HG02678 (cell line): ENCODE measurements around the gene MUS81.
"Not testable (repeated sequence)": the region's sequence is repeated elsewhere in the genome, so short reads cannot be mapped to it uniquely, and the experiment has no call there.

Source experiments
- ATAC-seq: cut with Tn5 transposase; IDR thresholded peaks from one replicate; pipeline ENCODE4 v1.9.1; 2021; ENCODE audit warnings: mild to moderate bottlenecking, moderate library complexity; ENCODE audit not compliant: unreplicated experiment

MUS81 gene

GRCh38 chr11:65860278-65861164 is at the start of gene MUS81:
TSS of gene MUS81 (plus strand) at chr11:65860433. CDS start at chr11:65860754, 321 bp downstream.
- peak; percentile 26 for ATAC-seq

GRCh38 chr11:65811764-65812475 is 48.3 kb upstream of the MUS81 start:
- no peak for ATAC-seq

DNA sequence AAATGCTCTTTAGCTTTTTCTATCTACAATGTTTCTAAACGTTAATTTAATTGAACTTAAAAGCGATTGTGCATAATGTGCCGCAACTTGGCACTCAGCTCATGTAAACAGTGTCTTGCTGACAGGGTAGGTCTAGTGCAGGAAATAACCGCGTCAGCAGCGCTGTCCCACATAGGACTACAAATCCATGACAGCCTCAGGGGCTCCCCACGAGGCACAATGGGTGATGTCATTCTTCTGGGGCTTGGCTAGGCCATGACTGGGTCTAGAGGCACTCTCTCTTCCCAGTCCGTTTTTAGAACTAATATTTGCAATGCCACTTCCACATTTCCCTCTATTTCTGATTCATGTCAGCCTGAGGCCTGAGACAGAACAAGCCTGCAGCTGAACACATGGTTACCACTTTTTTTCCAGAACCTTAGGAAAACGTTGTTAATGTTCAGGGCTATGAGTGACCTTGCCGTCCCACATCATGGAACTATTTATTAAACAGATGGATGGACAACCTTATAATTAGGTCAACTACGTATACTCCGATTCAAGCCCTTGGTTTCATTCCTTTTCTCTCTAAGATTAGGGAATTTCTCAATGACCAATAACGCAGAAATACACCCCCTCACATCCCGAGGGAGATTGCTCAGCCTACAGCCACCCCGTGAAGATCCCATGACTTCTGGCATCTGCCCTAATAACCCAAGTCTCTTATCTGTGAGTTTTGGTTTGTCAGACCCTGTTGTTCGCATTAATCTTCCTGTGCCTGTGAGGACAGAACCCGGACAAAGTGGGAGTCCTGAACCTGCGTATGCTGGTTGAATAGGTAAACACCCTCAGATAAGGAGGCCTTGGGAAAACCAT is 45.9 kb upstream of the MUS81 start:
- no peak for ATAC-seq

- ATAC-seq, result no peak
Observed at GRCh38 chr11:65814986-65815565, 45.2 kb upstream of the MUS81 start.

DNA sequence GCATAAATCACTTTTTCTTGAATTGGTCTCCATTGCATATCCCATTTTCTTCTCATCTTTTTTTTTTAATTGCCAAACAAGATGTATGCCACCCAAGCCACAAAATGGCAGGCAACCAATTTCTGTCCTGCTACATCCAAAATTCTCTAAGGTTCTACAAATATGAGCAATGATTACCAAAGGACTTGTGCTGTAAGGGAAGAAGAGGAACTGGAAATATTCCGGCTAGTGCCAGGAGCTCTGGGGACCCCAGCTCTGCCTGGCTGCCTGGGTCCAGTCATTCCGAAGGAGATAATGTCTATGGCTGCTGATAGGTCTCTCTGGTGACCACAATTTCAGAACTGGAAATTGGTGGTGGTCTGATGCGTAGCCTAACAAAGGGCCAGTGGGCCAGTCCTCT is 43.5 kb upstream of the MUS81 start:
- ATAC-seq, result no peak

- ATAC-seq, result no peak
Observed at GRCh38 chr11:65817312-65817834, 42.9 kb upstream of the MUS81 start.

- peak; percentile 83 for ATAC-seq
Observed at GRCh38 chr11:65817835-65818680, 42.2 kb upstream of the MUS81 start.

GRCh38 chr11:65821107-65821506 is 39.1 kb upstream of the MUS81 start:
- ATAC-seq, result no peak

- ATAC-seq, result no peak
Observed at GRCh38 chr11:65822776-65823528, 37.3 kb upstream of the MUS81 start.

- no peak for ATAC-seq
Observed at GRCh38 chr11:65826984-65827735, 33.1 kb upstream of the MUS81 start.

DNA sequence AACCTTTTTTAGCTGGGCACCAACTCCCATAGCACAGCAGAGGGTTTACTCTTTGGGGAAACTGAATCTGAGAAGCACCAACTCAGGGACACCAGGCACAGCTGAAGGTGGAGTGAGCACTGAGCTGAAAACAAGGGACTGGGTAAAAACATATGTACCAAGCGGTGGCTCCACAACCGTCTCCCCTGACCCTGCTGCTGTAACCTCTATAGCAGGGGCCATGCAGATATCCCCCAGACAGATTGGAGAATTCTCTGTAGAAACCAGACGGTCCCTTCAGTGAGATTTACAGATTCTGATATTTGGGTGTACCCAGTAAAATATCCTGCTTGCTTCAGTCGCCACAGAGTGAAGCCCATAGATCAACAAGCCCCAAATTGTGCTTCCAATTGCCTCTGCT is 30.8 kb upstream of the MUS81 start:
- no peak for ATAC-seq

GRCh38 chr11:65832231-65832630 is 28.0 kb upstream of the MUS81 start:
- ATAC-seq, result not testable (repeated sequence)

- peak; percentile 96 for ATAC-seq
Observed at GRCh38 chr11:65833297-65834030, 26.8 kb upstream of the MUS81 start, which contains the start of gene SNX32. TSS of gene SNX32 (plus strand) at chr11:65833963. CDS start at chr11:65834066, 103 bp downstream.

DNA sequence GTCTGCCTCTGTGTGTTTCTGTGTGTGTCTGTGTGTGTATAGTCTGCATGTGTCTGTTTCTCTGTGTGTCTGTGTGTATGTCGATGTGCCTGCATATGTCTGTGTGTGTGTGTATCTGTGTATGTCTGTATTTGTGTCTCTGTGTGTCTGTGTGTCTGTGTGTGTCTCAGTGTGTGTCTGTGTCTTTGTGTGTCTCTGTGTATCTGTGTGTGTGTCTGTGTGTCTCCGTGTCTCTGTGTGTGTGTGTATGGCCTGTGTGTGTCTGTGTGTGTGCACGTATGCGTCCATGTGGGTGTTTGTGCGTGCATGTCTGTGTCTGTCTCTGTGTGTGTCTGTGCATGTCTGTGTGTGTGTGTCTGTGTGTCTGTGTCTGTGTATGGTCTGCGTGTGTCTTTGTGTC is 26.0 kb upstream of the MUS81 start:
- no peak for ATAC-seq

- no peak for ATAC-seq
Observed at GRCh38 chr11:65842144-65842543, 18.1 kb upstream of the MUS81 start.

DNA sequence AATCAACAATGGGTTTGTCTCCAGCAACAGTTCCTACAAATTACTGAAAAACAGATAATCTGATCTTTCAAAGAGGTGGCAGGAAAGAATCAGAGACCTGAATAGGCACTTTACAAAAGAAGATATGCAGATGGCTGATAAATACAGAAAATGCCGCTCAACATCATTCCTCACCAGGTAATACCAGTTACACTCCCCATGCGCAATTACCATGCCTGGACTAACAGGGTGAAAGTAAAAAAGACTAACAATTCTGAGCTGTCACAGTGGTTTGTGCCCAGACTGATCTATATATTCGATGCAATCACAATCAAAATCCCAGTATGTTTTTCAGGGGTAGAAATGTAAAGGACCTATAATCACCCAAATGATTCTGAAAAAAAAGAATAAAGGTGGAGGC is 16.4 kb upstream of the MUS81 start:
- ATAC-seq, result no peak

- no peak for ATAC-seq
Observed at GRCh38 chr11:65844231-65844872, 15.9 kb upstream of the MUS81 start.
